ENCODE data around the gene SANBR.

SANBR gene

DNA sequence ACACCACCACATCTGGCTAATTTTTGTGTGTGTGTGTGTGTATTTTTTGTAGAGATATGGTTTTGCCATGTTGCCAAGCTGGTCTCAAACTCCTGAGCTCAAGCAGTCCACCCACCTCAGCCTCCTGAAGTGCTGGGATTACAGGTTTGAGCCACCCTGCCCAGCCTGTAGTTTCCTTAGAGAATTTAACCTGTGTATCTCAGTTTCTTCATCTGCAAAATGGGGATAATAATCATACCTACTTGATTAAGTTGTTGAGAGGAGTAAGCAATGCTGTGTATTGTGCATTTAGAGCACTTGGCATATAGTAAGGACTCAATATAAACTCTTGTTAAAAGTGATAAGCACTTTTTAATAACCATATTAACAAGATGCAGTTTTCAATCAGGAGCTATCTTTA, 6.3 kb upstream of the SANBR start:
- in situ Hi-C loops (cut with HindIII; ENCODE audit: low pct_ligation_motif_present, low pct_unique_long_range_greater_than_20kb, low sequenced_read_pairs): no loop called here

DNA sequence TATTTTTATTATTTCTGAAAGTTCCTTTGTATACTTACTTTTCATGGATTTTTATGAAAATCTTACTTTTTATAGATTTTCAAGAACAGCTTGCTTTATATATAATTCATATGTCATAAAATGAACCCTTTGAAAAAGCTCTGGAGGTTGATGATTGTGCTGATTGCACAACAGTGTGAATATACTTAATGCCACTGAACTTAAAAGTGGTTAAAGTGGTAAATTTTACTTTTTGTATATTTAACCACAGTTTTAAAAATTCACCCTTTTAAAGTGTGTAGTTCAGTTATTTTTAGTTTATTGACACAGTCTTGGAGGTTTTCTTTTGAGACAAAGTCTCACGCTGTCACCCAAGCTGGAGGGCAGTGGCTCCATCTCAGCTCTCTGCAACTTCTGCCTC, 8.4 kb downstream of the SANBR start:
- in situ Hi-C loops (cut with HindIII; ENCODE audit: low pct_ligation_motif_present, low pct_unique_long_range_greater_than_20kb, low sequenced_read_pairs): no loop called here
- DNase-seq: no peak

More for the DNA sequence above, 6.3 kb upstream of the SANBR start:
- DNase-seq: no peak

DNA sequence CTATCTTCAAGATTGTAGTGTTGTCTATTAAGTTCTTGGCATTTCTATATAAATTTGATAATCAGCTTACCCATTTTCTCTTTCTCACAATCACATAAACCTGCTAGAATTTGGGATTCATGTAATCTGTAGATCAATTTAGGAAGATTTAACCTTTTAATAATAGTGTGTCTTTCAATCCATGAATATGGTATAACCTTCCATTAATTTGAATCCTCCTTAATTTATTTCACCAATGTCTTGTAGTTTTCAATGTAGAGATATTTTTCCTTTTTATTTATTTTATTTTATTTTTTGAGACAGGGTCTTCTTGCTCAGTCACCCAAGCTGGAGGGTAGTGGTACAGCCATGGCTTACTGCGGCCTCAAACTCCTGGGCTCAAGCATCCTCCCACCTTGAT, 20.2 kb downstream of the SANBR start:
- DNase-seq: no peak
- in situ Hi-C loops (cut with HindIII; ENCODE audit: low pct_ligation_motif_present, low pct_unique_long_range_greater_than_20kb, low sequenced_read_pairs): no loop called here

- in situ Hi-C loops (cut with HindIII; ENCODE audit: low pct_ligation_motif_present, low pct_unique_long_range_greater_than_20kb, low sequenced_read_pairs): no loop called here
- no peak for DNase-seq
Observed at GRCh38 chr2:61089797-61090196, 24.1 kb downstream of the SANBR start.

- DNase-seq: no peak
- in situ Hi-C loops (cut with HindIII; ENCODE audit: low pct_ligation_motif_present, low pct_unique_long_range_greater_than_20kb, low sequenced_read_pairs): no loop called here
Observed at GRCh38 chr2:61090386-61090921, 24.8 kb downstream of the SANBR start.

DNA sequence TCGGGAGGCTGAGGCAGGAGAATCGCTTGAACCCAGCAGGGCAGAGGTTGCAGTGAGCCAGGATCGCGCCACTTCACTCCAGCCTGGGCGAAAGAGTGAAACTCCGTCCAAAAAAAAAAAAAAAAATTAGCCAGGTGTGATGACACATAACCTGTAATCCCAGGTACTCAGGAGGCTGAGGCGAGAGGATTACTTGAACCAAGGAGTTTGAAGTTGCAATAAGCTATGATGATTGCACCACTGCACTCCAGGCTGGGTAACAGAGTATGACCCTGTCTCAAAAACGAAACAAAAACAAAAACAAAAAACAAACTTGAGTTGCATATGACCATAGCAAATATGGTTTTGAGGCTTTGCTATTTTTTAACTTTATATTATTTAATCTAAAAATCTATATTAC, 25.8 kb downstream of the SANBR start:
- in situ Hi-C loops (cut with HindIII; ENCODE audit: low pct_ligation_motif_present, low pct_unique_long_range_greater_than_20kb, low sequenced_read_pairs): no loop called here
- no peak for DNase-seq

GRCh38 chr2:61096438-61096837, 30.8 kb downstream of the SANBR start:
- in situ Hi-C loops (cut with HindIII; ENCODE audit: low pct_ligation_motif_present, low pct_unique_long_range_greater_than_20kb, low sequenced_read_pairs): no loop called here
- no peak for DNase-seq

- no peak for DNase-seq
- in situ Hi-C loops (cut with HindIII; ENCODE audit: low pct_ligation_motif_present, low pct_unique_long_range_greater_than_20kb, low sequenced_read_pairs): no loop called here
Observed at GRCh38 chr2:61100801-61101200, 35.1 kb downstream of the SANBR start.

DNA sequence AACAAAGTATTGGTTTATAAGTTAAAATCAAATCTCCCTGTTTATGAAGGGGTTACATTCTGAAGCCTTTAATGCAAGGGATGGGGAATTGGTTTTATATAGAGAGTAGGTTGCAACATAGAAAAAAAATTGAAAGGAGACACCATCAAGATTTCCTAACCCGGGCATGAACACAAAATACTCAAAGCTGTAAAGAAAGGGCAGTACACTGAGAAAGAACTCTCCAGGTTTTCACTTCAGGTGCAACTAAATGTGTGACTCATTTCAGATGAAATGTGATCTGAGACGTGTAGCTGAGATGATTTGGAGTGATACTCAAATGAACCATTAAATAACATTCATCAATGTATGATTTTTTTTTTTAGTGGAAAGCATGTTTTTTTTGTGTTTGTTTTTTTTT, 43.6 kb downstream of the SANBR start:
- in situ Hi-C loops (cut with HindIII; ENCODE audit: low pct_ligation_motif_present, low pct_unique_long_range_greater_than_20kb, low sequenced_read_pairs): no loop called here
- no peak for DNase-seq

DNA sequence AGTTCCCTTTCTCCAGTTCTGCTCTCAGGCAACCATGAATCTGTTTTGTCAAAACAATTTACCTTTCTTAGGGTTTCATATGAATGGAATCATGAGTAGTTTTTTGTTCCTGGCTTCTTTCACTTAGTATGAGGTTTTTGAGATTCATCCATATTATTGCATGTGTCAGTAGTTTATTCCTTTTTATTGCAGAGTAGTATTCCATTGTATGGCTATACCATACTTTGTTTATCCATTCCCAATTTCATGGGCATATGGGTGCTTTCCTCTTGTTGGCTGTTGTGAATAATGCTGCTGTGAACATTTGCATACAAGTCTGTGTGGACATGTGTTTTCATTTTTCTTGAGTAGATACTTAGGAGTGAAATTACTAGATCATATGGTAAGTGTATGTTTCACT, 46.0 kb downstream of the SANBR start:
- in situ Hi-C loops (cut with HindIII; ENCODE audit: low pct_ligation_motif_present, low pct_unique_long_range_greater_than_20kb, low sequenced_read_pairs): no loop called here
- no peak for DNase-seq

GRCh38 chr2:61114147-61114546, 48.5 kb downstream of the SANBR start:
- in situ Hi-C loops (cut with HindIII; ENCODE audit: low pct_ligation_motif_present, low pct_unique_long_range_greater_than_20kb, low sequenced_read_pairs): no loop called here
- no peak for DNase-seq

All from ACHN (cell line).